ENCODE measurements around the gene ZWILCH.

DNA sequence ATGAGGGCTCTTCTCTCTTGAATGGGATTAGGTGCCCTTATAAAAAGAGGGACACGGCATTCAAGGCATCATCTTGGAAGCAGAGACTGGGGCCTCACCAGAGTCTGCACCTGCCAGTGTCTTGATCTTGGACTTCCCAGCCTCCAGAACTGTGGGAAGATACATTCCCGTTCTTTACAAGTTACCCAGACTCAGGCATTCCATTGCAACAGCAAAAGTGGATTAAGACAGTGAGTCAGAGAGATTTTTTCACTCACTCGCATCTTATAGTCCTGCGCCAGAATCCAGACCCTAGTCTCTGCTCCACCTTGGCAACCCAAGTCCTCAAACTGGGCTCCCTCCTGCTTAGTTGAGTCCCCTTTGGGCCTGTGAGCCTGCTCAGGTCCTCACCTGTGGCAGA, 58.0 kb downstream of the ZWILCH start:
- TF ChIP-seq, protein P1, sequence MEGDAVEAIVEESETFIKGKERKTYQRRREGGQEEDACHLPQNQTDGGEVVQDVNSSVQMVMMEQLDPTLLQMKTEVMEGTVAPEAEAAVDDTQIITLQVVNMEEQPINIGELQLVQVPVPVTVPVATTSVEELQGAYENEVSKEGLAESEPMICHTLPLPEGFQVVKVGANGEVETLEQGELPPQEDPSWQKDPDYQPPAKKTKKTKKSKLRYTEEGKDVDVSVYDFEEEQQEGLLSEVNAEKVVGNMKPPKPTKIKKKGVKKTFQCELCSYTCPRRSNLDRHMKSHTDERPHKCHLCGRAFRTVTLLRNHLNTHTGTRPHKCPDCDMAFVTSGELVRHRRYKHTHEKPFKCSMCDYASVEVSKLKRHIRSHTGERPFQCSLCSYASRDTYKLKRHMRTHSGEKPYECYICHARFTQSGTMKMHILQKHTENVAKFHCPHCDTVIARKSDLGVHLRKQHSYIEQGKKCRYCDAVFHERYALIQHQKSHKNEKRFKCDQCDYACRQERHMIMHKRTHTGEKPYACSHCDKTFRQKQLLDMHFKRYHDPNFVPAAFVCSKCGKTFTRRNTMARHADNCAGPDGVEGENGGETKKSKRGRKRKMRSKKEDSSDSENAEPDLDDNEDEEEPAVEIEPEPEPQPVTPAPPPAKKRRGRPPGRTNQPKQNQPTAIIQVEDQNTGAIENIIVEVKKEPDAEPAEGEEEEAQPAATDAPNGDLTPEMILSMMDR (IDR thresholded peaks at IDR 0.05; ENCODE audit: low read depth, low read length), result no peak
- TF ChIP-seq EZH2phosphoT487 (IDR thresholded peaks at IDR 0.05; ENCODE audit: low read depth), result no peak
